CD14-positive monocyte (primary cell): ENCODE measurements around the gene DGKH. TPM values are rescaled to one million over a fixed set of nuclear protein-coding genes. Genes with fewer than 3 reads are reported as not detected.

ENCODE experiments used
- DNase-seq, 3 donors: peaks; one replicate each; pipeline ENCODE4 v3.0.0-alpha.2; 2011 to 2022
- H2AFZ ChIP-seq: 2 replicates; pipeline ENCODE4 v1.6.0; 2012; ENCODE audit warnings: mild to moderate bottlenecking, low read depth, low read length, inconsistent platforms; ENCODE audit not compliant: insufficient read depth, poor library complexity, severe bottlenecking
- H3K27ac ChIP-seq, 2 donors: 1 replicate in 1 of 2; 2 replicates in 1 of 2; pipeline ENCODE4 v1.5.1; 2012 to 2013; ENCODE audit warnings: low read length in 2 of 2, control low read depth in 1 of 2, inconsistent platforms in 1 of 2, low read depth in 1 of 2, mild to moderate bottlenecking in 1 of 2
- H3K27me3 ChIP-seq, 2 donors: one replicate each; pipeline versions ENCODE4 v1.6.0 to v1.6.1; 2011 to 2013; ENCODE audit warnings: low read length in 2 of 2; ENCODE audit not compliant: control insufficient read depth in 2 of 2, insufficient read depth in 2 of 2
- H3K36me3 ChIP-seq, 2 donors: replicated peaks in 1 of 2; 1 replicate in 1 of 2; 2 replicates in 1 of 2; pipeline versions ENCODE4 v1.5.1 to v1.6.1; 2012 to 2013; ENCODE audit warnings: low read length in 2 of 2, control low read depth in 1 of 2, inconsistent platforms in 1 of 2, mild to moderate bottlenecking in 1 of 2; ENCODE audit not compliant: insufficient read depth in 2 of 2, control insufficient read depth in 1 of 2
- H3K4me1 ChIP-seq, 2 donors: 1 replicate in 1 of 2; 2 replicates in 1 of 2; pipeline versions ENCODE4 v1.5.1 to v1.6.1; 2012 to 2013; ENCODE audit warnings: low read length in 2 of 2, control low read depth in 1 of 2, inconsistent platforms in 1 of 2, mild to moderate bottlenecking in 1 of 2, moderate library complexity in 1 of 2; ENCODE audit not compliant: insufficient read depth in 2 of 2, control insufficient read depth in 1 of 2
- H3K4me2 ChIP-seq: replicated peaks from 2 replicates; pipeline ENCODE3; 2012; ENCODE audit warnings: low read length, moderate library complexity, mild to moderate bottlenecking; ENCODE audit not compliant: poor library complexity, severe bottlenecking; ENCODE audit errors: extremely low read depth
- H3K4me3 ChIP-seq, 3 experiments: fragments of 200-600 bp in 1 of 3; sonication (generic) in 1 of 3; replicated peaks in 1 of 3; 1 replicate in 2 of 3; 2 replicates in 1 of 3; pipeline ENCODE4 v1.5.1; 2011 to 2013; ENCODE audit warnings: low read length in 3 of 3, mild to moderate bottlenecking in 3 of 3, control low read depth in 2 of 3, low read depth in 2 of 3, inconsistent platforms in 1 of 3, moderate library complexity in 1 of 3
- H3K79me2 ChIP-seq: 2 replicates; pipeline ENCODE4 v1.6.0; 2012; ENCODE audit warnings: mild to moderate bottlenecking, control low read depth, inconsistent platforms, low read length, moderate library complexity; ENCODE audit not compliant: insufficient read depth
- H3K9ac ChIP-seq: 2 replicates; pipeline ENCODE4 v1.6.0; 2017; ENCODE audit warnings: low read length, mild to moderate bottlenecking; ENCODE audit not compliant: insufficient read depth, poor library complexity, severe bottlenecking
- H3K9me3 ChIP-seq, 2 donors: replicated peaks in 1 of 2; 1 replicate in 1 of 2; 2 replicates in 1 of 2; pipeline versions ENCODE4 v1.5.1 to v1.6.1; 2012 to 2013; ENCODE audit warnings: low read length in 2 of 2, control low read depth in 1 of 2; ENCODE audit not compliant: control insufficient read depth in 1 of 2, insufficient read depth in 1 of 2
- H4K20me1 ChIP-seq: 2 replicates; pipeline ENCODE4 v1.6.0; 2012; ENCODE audit warnings: mild to moderate bottlenecking, low read length, control low read depth, moderate library complexity; ENCODE audit not compliant: insufficient read depth
- H3K27ac Mint-ChIP-seq, 7 donors: one replicate each; pipeline ENCODE4 v1.8.0; 2020; ENCODE audit warnings: mild to moderate bottlenecking in 7 of 7, mixed read lengths in 7 of 7, moderate library complexity in 6 of 7, inconsistent platforms in 2 of 7
- H3K27me3 Mint-ChIP-seq, 3 donors: one replicate each; pipeline ENCODE4 v1.8.0; 2021 to 2022; ENCODE audit warnings: low read depth in 3 of 3, mild to moderate bottlenecking in 3 of 3, mixed read lengths in 3 of 3, moderate library complexity in 3 of 3, inconsistent platforms in 1 of 3
- H3K36me3 Mint-ChIP-seq, 2 donors: one replicate each; pipeline ENCODE4 v1.8.0; 2020; ENCODE audit warnings: mixed read lengths in 2 of 2, inconsistent platforms in 1 of 2, mild to moderate bottlenecking in 1 of 2
- H3K4me1 Mint-ChIP-seq: one replicate; pipeline ENCODE4 v1.8.0; 2020; ENCODE audit warnings: mild to moderate bottlenecking, mixed read lengths
- H3K4me3 Mint-ChIP-seq, 2 donors: one replicate each; pipeline ENCODE4 v1.8.0; 2020; ENCODE audit warnings: mild to moderate bottlenecking in 2 of 2, mixed read lengths in 2 of 2, moderate library complexity in 1 of 2
- H3K9me3 Mint-ChIP-seq, 7 donors: one replicate each; pipeline ENCODE4 v1.8.0; 2020 to 2022; ENCODE audit warnings: mixed read lengths in 7 of 7, mild to moderate bottlenecking in 6 of 7, moderate library complexity in 6 of 7, inconsistent platforms in 2 of 7
- CTCF ChIP-seq: fragments of 200-600 bp; IDR thresholded peaks from one replicate; pipeline ENCODE4 v1.8.0; 2022; ENCODE audit warnings: antibody characterized with exemption, mild to moderate bottlenecking
- WGBS: methylation state at CpG from one replicate; pipeline ENCODE4 v1.1.5; 2013; ENCODE audit warnings: missing lambda C conversion rate; ENCODE audit not compliant: insufficient coverage; 5-methylcytosine and 5-hydroxymethylcytosine counted together
- intact Hi-C, 2 donors: fragments of 100-400 bp; cut with micrococcal nuclease; formaldehyde crosslinking; loops; one replicate each; pipeline versions ENCODE4 v1.15.0 to v1.15.1; 2023
- polyA plus RNA-seq, 3 donors: library from polyadenylated mRNA; depleted of rRNA in 1 of 3; unstranded in 2 of 3; stranded (reverse) in 1 of 3; fragments of 300-500 nt in 2 of 3; fragments of >200 nt in 1 of 3; fragmentation: Illumina TruSeq in 2 of 3; gene quantifications; 1 replicate in 2 of 3; 2 replicates in 1 of 3; pipeline ENCODE4 v1.2.3, GENCODE V29; 2012 to 2021

DGKH gene
- polyA plus RNA-seq, 3 donors: 0.10 to 0.79 (median 0.15) TPM

GRCh38 chr13:42056146-42056545 is 7.7 kb downstream of the DGKH start:
- no peak overlapping the region for H3K4me3 Mint-ChIP-seq
- H2AFZ ChIP-seq: no peak overlapping the region
- H3K9me3 ChIP-seq: peaks cover 3 to 6% of the 10 kb centered on the region in 2 donors
- H3K4me1 ChIP-seq: no peaks in the 10 kb centered on the region
- H3K27me3 ChIP-seq: no peaks in the 10 kb centered on the region
- H3K36me3 ChIP-seq: no peaks in the 10 kb centered on the region
- peaks cover 3% of the 10 kb centered on the region in 2 donors for H3K36me3 Mint-ChIP-seq
- H3K4me2 ChIP-seq: no peak overlapping the region
- no CpG with 5 or more reads among the region's 1 CpG for WGBS
- peaks cover 2% of the 10 kb centered on the region for H3K4me1 Mint-ChIP-seq
- H3K4me3 ChIP-seq: no peak overlapping the region
- peaks cover 5 to 12% (median 8%) of the 10 kb centered on the region in 7 donors for H3K9me3 Mint-ChIP-seq
- no peak overlapping the region for H3K27ac ChIP-seq
- no peak overlapping the region for H3K27ac Mint-ChIP-seq
- H3K79me2 ChIP-seq: no peaks in the 10 kb centered on the region
- no peak for TF ChIP-seq CTCF
- no peak overlapping the region for H3K9ac ChIP-seq
- no peaks in the 10 kb centered on the region for H4K20me1 ChIP-seq
- intact Hi-C loops: no loop called here
- H3K27me3 Mint-ChIP-seq: no peaks in the 10 kb centered on the region
- DNase-seq: no peak

DNA sequence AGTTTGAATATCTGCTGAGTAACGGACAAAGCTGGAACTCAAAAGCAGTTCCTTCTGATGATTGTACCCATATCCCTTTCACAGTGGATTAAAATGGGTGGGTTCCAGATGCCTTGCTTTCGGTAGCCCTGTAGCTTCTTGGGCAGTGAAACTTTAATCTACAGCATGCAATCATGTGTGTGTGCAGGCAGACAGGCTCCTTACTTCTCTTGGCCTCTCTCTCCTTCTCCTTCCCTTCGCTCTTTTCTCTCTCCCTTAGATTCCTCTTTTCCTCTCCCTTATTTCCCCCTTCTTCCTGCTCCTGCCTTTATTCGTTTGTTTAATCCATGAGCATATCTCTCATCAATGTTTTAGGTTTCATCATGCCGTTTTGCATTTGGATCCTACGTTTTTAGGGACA is 8.1 kb downstream of the DGKH start:
- H3K9me3 Mint-ChIP-seq: peaks cover 5 to 12% (median 8%) of the 10 kb centered on the region in 7 donors
- intact Hi-C loops: no loop called here
- WGBS: 88% methylated on average over 1 of the region's 6 CpGs
- no peaks in the 10 kb centered on the region for H3K79me2 ChIP-seq
- H3K4me3 Mint-ChIP-seq: no peak overlapping the region
- H3K27ac Mint-ChIP-seq: no peak overlapping the region
- no peaks in the 10 kb centered on the region for H3K4me1 ChIP-seq
- peaks cover 3 to 6% of the 10 kb centered on the region in 2 donors for H3K9me3 ChIP-seq
- no peak overlapping the region for H3K4me2 ChIP-seq
- H3K27me3 ChIP-seq: no peaks in the 10 kb centered on the region
- H3K36me3 ChIP-seq: no peaks in the 10 kb centered on the region
- peaks cover 3% of the 10 kb centered on the region in 2 donors for H3K36me3 Mint-ChIP-seq
- H3K27ac ChIP-seq: no peak overlapping the region
- no peak overlapping the region for H2AFZ ChIP-seq
- no peak for TF ChIP-seq CTCF
- H3K4me1 Mint-ChIP-seq: peaks cover 2% of the 10 kb centered on the region
- no peak overlapping the region for H3K9ac ChIP-seq
- no peak for DNase-seq
- H3K27me3 Mint-ChIP-seq: no peaks in the 10 kb centered on the region
- H4K20me1 ChIP-seq: no peaks in the 10 kb centered on the region
- H3K4me3 ChIP-seq: no peak overlapping the region
